Fibroblast of the conjunctiva (primary cell): Measurements from ENCODE around the gene IGF2BP1.
"Not testable (repeated sequence)": the region's sequence is repeated elsewhere in the genome, so short reads cannot be mapped to it uniquely, and the experiment has no call there.

ENCODE experiments used
- DNase-seq: peaks from one replicate; pipeline ENCODE4 v3.0.0-alpha.2; 2010; ENCODE audit warnings: low read depth

IGF2BP1 gene

DNA sequence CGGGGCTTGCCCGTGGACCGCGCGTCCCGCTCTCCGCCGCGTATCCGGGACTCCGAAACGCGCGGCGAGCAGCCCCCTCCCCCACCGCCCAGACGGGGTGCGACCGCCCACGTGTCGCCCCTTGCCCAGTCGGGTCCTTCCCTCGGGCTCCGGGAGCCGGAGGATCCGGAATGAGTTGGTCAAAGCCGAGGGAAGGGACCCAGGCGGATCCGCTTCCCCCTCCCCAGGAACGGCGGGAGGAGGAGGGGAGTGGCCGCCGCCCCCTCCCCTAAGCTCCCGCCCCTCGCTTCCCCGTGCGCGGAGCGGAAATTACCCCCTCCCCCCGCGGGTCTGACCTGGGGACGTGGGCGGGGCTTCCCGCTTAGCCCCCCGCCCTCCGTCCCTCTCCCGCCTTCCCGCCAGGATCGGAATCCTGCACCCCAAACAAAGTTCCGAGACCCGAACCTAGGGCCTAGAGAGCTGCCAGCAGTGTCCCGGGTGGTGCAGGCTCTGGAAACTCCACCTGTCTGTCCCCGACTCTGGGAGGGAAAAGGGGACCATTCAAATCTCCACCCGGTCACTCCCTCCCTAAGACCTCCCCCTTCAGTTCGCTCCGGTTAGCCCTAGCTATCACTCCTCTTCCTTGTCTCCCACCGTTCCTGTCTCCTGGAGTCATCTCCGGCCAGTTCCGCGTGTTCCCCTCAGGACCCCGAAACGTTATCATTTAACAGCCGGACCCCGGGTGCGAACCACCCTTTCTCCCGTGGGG, 1.0 kb upstream of the IGF2BP1 start:
- no peak for DNase-seq

DNA sequence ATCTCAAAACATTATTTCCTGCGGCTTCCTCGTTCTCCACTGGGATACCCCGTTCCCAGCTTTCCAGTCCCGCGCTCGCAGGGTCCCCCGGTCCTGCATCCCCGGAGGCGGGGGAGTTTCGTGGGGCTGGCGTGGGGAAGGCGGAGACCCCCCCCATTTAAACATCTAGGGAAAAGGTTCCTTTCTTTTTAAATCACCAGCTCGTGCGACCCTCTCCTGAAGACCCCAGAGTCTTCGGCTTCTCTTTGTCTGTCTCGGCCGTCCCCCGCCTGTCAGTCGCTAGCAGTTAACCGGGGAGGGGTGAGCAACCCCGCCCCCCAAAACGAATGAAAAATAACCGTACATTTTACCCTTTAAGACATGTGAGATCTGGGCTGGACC, 473 bp upstream of the IGF2BP1 start:
- DNase-seq: no peak

DNA sequence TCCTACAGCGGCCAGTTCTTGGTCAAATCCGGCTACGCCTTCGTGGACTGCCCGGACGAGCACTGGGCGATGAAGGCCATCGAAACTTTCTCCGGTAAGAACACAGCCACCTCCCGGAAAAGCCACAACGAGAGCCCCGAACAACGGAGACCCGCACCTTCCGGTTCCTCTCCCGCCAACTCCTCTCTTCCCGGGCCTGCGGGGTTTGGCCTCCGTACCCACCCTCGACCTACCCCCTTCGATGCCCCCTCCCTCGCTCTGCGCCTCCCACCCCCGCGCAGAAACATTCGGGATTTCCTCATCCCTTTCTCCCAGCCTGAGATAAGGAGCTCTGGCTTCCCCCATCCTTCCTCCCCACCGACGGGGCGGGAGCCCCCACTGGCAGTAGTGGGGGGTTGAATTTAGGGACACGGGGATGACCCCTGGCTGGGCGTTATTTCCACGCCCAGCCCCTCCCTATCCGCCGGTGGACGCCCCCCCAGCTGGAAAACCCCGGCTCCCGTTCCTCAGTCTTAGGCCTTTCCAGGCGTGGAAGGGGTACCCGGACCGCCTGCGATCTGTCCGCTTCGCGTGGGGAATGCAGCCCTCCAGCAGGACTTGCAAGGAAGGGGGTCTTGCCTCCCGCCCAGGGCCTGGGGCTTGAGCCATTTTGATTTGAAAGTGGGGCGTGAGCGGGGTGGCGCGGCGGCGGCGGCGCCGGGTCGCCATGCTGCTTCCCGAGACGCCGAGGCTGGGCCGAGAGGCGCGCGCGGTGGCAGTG, 822 bp downstream of the IGF2BP1 start:
- DNase-seq: no peak

DNA sequence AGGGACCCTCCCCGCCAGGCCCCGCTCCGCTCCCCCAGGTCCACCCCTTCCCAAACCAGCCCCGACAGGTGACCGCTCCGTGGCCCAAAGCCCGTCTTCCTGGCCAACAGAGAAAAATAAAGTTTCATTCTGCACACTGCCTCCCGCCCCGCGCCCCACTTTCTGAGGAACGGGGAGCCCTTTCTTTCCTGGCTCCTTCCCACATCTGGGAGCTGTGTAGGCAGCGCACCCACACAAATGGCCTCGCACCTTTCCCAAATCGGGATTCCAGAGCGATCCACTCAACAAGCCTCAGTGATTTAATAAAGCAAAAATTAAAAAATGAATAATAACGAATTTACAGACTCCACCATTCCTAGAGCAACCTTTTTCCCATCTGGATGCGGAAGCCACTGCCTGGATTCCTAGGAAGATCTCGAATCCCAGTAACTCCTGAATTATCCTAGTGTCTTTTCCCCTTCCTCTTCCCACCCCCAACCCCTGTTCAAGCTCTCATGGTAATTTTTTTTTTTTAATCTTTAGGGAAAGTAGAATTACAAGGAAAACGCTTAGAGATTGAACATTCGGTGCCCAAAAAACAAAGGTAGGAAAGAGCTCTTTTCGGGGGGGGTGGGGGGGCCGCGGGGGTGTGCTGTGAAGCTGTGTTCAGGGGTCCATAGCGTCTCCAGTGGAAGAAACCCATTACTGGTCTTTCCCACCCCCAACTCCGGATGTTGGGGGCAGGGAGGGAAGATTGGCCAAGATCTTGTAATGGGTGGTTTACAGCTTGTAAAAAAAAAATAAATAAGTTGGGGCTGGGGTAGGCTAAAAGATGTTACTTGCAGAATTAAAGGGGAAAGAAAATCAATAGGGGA, 1.6 kb downstream of the IGF2BP1 start:
- no peak for DNase-seq

DNA sequence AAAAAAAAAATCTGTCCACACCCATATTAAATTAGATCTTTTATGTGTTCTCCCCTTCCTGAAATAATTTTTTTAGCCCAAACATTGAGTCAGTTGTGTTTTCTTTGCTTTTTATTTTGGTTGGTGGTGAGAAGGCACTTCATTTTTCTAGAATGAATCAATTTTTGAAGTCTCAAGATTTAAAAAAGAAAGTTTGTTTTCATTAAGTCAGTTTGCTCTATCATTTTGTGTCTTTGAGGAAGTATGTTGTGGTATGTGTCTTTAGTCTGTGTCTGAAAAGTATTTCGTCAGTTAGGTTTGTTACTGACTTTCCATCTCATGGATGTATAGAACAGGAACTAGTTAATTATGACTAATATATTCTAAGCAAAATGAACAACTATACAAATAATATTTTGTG, 3.8 kb downstream of the IGF2BP1 start:
- no peak for DNase-seq

DNA sequence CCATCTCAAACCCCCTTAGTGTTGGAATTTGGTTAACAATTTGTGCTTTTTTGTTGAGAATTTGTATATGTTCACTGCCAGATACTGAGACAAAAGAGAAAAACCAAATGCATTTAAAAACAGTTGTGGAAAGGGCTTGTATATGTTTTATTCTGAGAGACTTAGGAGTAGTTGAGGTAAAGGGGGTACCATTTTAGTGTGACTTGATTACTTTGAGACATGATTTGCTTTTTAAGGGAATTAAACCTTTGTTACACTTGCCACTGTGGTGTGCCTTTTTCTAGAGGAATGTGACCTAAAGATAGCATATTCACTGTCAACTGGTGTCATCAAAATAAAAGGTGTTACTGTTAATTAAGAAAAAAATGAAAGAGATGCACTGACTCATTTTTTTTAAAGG, 4.5 kb downstream of the IGF2BP1 start:
- no peak for DNase-seq

DNA sequence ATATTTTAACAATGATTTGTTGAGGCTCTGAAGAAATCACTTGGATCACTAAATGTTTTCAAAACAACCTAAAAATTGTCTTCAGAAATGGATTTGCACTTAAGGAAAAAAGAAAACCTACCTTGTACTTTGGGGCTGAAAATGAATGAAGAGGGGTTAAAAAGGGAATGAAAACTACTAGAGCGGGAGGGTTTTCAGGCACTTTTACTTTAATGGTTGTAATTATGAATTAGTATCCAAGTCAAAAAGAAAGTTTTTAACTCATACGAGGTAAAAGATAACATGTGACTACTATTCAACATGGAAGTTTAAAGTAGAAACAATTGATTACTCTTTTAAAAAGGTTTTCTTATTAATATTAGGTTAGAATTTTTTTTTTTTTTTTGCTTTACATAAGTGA, 5.1 kb downstream of the IGF2BP1 start:
- no peak for DNase-seq

DNA sequence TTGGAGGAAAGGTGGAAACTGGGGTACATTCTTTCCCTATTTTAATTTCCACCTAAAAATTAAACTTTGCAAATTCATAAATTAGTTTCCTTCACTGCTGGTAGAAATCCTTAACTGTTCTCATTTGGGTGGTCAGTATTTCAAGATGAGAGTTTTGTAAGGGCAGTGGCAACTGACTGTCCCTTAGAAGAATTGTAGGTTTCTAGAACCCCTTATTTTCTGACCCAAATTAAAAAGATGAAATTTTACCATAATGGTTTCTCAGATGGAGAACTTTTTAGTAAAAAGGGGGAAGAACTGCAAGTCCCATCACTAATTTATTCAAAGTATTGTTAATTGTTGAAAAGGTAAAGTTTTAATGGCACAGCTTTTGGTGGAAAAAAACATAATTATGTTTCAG, 5.6 kb downstream of the IGF2BP1 start:
- no peak for DNase-seq

DNA sequence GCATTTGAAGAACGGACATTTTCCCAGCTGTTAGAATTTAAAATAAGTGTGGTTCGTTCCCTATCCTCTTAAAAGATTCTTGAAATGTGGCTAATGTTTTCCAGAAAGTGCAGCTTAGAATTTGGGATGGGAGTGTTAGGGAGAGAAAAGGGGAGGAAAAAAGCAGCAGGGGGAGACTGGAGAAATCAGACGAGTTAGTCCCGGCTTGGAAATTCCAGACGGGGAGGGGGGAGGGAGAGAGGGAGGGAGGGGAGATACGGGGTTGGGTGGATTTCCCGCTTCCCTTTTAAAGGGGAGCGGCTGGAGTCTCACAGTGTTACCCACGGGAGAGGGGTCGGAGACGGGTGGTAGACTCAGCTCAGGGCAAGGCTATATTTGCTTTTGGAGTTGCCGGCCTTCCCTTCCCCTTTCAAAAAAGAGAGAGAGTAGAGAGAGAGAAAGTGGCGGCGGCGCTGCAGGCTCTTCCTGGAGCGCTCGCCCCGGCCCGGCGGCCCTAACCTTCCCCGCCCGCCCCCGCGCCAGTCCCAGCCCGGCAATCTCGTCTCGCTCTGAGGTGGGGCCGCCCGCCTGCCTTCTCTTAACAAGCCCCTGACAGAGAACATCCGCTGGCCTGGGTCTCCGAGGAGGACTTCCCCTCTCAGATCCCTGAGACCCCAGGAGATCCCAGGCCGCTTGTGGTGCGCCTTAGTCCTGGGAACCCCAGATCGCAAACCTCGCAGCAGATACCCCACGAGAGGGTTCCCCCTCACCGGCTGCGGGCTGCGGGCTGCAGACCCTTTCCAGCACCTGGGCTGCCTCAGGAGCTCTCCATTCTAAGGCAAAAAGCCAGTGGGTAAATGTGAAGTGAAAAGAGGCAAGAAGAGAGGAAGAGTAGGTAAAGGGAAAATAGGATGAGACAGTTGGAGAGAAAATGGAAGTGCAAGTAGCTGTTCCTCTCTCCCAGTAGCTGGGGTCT, 6.6 kb downstream of the IGF2BP1 start:
- DNase-seq: no peak

DNA sequence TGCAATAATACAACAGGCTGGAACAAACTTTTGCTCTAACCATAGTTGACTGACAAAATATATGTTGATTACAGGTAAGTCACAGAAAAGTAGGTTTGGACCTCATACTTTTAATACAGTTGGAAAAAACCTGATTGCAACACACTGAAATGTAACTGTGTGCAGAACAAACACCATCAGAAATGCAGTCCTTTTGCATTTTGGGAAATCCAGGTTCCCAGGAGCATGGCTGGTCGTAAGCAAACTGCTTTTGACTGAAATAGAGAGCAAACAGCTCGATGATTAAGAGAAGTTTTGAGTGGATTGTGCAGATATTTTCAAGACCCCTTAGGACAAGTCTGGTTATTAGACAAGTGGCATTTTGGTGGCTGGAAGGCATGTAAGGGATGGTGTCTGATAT, 8.0 kb downstream of the IGF2BP1 start:
- no peak for DNase-seq

DNA sequence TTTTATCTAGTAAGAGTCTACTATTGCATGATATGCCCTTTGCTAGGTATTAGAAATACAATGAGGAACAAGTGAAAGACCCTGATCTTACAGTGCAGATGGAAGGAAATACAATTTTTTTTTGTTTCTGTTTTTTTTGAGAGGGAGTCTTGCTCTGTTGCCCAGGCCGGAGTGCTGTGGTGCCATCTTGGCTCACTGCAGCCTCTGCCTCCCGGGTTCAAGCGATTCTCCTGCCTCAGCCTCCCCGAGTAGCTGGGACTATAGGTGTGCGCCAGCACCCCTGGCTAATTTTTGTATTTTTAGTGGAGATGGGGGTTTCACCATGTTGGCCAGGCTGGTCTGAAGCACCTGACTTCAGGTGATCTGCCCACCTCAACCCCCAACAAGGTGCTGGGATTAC, 11.7 kb downstream of the IGF2BP1 start:
- DNase-seq: not testable (repeated sequence)

DNA sequence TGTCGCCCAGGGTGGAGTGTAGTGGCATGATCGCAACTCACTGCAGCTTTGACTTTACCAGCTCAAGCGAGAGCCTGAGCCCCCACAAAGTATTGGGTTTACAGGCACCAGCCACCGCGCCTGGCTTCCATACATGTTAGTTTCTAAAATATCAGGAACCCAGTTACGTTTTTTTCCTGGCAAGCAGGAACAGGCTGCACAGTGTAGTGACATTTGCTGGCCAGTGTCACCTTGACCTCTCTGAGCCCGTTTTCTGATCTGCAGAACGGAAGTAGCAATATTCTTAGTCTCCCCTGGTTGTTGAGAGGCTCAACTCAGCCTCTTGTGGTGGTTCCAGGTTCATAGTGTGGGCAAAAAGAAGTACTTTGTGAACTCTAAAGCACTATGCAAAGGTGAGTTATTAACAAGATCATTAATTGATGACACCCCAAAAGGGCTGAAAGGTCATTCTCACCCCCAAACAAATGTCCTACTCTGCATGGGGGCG, 15.6 kb downstream of the IGF2BP1 start:
- DNase-seq: no peak

DNA sequence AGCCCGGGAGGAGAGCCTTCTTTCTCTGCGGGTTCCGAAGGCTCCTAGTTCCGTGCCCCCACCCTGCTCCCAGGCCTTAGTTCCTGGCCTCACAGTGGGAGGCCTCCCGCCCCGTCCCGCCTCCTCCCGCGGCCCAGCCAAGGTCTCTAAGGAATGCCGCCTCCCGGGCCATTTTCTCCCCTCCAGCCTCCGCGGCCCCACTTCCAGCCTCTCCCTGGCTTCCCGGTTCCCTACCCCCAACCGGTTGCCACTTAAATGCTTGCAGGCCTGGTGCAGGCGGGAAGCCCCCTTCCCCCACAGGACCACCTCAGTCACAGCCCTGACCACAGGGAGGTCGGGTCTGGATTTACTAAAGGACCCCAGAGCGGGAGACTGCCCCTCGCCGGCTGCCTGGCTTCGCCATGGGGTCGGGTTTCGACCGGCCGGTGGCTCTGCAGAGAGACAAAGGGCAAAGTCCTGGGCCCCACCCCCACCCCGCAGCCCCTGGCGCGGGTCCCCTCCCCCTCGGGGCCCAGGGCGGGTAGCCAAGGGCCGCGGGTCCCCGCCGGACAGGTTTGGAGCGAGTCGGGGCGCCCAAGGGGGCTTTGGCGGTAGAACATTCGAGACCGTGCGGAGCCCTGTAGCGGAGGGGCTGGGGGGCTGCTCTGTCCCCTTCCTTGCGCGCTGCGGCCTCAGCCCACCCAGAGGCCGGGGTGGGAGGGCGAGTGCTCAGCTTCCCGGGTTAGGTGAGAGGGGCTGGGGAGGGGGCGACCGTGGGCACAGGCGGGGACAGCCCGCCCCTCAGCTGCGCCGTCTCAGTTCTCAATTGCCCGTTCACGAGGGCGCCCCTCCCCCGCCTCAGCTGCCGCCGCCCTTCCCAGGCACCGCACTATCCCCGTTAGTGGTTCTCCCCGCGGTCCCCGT, 16.4 kb downstream of the IGF2BP1 start:
- DNase-seq: no peak

DNA sequence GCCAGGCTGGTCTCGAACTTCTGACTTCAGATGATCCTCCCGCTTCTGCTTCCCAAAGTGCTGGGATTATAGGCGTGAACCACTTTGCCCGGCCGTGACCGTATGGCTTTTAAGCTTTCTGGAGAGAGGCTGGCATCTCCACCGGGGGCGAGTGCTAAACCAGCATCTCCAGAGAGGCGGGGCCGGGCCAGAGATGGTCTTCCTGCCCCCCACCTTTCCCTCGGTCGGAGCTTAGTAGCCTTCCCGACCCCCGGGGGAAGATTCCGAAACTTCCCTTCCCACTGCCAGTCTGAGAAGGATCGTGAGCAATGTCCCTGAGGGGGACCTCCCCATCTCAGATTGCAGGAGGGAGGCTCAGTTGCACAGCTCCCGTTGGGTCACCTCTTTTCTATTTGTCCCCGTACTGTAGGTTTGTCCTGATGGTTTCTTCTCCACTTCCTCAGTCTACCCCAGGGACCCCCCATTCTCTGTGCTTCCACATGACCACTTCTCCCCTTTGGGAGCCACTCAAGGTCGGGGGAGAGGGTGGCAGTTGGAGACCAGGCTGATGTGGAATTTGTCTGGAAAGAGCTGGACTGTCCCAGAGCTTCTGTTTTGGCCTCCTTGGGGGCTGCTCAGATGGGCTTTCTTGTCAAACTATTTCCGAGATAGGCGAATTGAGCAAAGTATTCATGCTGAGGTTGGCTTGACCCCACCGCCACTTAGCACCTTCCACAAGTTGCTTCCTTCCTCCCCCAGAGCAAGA, 18.2 kb downstream of the IGF2BP1 start:
- no peak for DNase-seq

DNA sequence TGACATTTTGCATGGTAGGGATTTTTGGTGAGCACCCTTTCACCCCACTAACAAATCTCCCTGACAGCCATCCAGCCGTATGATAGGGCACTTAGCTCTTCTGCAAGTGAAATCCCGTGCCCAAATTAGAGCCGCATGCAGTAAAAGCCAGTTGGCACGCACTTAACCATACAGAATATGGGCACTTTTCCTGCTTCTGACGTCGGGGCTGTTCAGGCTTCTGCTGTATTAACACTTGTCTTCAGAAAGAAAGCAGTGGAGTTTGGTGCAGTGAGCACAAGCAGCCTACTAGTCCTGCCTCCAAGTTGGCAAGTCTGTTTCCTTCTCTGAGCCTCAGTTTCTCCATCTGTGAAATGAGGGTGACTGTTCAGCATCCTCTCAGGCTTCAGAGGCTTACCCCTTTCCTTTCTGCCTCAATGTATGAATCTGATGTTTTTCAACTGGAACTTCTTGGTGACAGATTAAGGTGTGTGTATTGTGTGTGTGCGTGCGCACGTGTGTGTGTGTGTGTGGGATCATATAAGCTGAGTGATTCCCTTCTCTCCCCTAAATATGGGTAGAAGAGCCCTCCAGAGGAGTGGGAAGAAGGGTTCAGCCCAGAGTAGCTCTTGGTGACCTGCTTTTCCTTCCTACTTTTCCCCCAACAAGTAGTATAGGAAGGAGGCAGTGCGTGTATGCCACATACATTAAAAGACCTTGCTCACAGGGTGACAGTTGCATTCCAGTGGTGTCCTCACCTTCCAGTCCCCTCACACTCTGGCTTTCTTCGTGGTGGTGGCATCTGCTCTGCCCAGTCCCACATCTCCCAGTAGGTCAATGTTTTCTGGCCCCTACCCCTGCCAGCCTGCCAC, 19.0 kb downstream of the IGF2BP1 start:
- DNase-seq: no peak

DNA sequence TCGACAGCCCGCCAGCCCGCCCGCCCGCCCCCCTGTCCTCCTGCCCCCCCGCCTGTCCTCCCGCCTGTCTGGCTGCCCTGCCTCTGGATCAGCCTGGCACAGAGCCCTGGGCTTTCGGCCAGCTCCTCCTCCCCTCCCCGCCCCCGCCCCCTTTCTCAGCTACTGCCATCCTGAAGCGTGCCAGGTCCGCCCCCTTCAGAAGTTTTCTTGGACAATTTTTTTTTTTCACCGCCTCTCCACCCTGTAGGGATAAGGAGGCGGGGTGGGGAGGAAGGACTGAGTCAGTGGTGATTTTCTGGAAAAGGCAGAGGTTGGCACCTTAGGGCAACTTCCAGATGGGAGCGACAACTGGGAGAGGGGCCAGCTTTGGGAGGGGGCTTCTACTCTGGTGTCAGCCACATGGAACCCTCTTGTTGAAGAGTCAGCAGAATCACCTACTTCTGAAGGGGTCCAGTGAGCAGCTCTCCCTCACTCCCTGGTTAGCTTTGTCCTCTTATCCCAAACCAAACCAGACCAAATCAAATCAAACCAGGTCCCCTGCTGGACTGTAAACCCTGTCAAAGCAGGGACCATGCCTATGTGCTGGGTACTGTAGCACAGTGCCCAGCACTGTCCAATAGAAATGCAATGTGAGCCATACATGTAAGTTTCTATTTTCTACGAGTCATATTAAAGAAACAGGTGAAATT, 19.7 kb downstream of the IGF2BP1 start:
- peak; percentile 70 for DNase-seq

DNA sequence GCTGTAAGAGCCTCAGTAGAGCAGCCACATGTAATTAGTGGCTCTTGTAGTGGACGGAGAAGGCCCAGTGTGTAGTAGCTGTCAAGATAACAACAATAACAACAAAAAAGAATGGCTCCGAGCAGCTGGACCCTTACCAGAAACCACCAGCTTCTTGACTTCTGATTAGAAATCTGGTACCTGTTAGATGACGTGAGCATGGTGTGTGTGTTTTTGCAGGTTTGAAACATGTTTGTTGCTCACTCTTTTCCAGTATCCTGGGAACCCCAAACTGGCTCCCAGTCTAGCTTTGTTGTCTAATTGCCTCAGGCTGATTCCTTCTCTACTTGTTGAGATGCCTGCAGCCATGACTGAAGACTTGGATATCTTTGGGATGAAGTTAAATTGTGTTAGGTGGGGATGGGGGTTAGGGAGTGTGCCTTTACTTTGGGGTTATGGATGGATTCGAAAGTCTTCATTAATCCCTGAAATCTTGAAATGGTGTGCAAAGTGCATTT, 21.0 kb downstream of the IGF2BP1 start:
- DNase-seq: no peak

DNA sequence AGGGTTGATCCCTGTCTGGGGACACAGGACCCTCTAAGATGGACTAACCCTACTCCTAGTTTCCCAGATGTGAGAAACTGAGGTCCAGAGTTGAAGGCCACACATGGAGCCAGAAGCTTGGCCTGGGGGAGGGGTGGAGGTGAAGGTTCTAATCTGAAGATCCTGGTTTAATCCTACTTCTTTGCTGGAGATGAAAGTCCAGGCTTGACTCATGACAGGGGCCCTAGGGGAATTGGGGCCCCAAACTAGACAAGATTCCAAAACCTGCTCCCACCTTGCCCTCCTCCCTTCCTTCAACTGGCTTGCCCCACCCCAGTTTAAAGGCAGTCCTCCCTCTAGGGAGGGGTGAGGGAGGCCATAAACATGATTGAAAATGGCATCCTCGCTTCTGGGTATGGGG, 21.6 kb downstream of the IGF2BP1 start:
- DNase-seq: no peak
